Heart left ventricle (tissue), 16 donors: ENCODE results near the gene MIA2. TPM values are rescaled to one million over a fixed set of nuclear protein-coding genes. Genes with fewer than 3 reads are reported as not detected.

ENCODE experiments used
- ATAC-seq, 4 donors: fragments of 200-7000 bp; cut with Tn5 transposase; one replicate each; pipeline ENCODE4 v1.9.1; 2020 to 2022; ENCODE audit warnings: moderate library complexity in 4 of 4, mild to moderate bottlenecking in 3 of 4, moderate number of reproducible peaks in 1 of 4
- DNase-seq, 5 donors: peaks; one replicate each; pipeline ENCODE4 v3.0.0-alpha.2; 2020
- H3K27ac ChIP-seq, 12 donors: fragments of 200-600 bp; sonication (generic) in 4 of 12; one replicate each; pipeline versions ENCODE4 v1.5.0 to v1.8.0; 2016 to 2022; ENCODE audit warnings: mild to moderate bottlenecking in 2 of 12
- H3K27me3 ChIP-seq, 9 donors: fragments of 200-600 bp; sonication (generic) in 2 of 9; one replicate each; pipeline versions ENCODE4 v1.5.1 to v1.8.0; 2016 to 2022; ENCODE audit warnings: mild to moderate bottlenecking in 3 of 9
- H3K36me3 ChIP-seq, 9 donors: fragments of 200-600 bp; sonication (generic) in 2 of 9; one replicate each; pipeline versions ENCODE4 v1.5.0 to v1.8.0; 2018 to 2022; ENCODE audit warnings: mild to moderate bottlenecking in 2 of 9
- H3K4me1 ChIP-seq, 12 donors: fragments of 200-600 bp; sonication (generic) in 4 of 12; one replicate each; pipeline versions ENCODE4 v1.5.0 to v1.8.0; 2016 to 2022; ENCODE audit warnings: mild to moderate bottlenecking in 3 of 12
- H3K4me3 ChIP-seq, 12 donors: fragments of 200-600 bp; sonication (generic) in 4 of 12; one replicate each; pipeline versions ENCODE4 v1.5.0 to v1.8.0; 2017 to 2022; ENCODE audit warnings: mild to moderate bottlenecking in 9 of 12, moderate library complexity in 4 of 12
- H3K9me3 ChIP-seq, 12 donors: fragments of 200-600 bp; sonication (generic) in 4 of 12; one replicate each; pipeline versions ENCODE4 v1.5.0 to v1.8.0; 2016 to 2022; ENCODE audit warnings: mild to moderate bottlenecking in 1 of 12
- POLR2A ChIP-seq, 2 donors: fragments of 450-650 bp; IDR thresholded peaks; one replicate each; pipeline ENCODE4 v1.6.1; 2017; ENCODE audit warnings: antibody characterized with exemption in 2 of 2, mild to moderate bottlenecking in 2 of 2, moderate library complexity in 2 of 2
- WGBS, 4 donors: extraction: QIAGEN DNeasy Blood & Tissue Kit in 2 of 4; methylation state at CpG; one replicate each; pipeline versions ENCODE4 v1.1.5 to v1.1.7; 2013 to 2018; 5-methylcytosine and 5-hydroxymethylcytosine counted together
- intact Hi-C, 10 donors: fragments of 100-400 bp; cut with DNase I; formaldehyde crosslinking; loops; one replicate each; pipeline versions ENCODE4 v1.11.1 to v1.14.2; 2022
- polyA plus RNA-seq, 2 donors: library from polyadenylated mRNA; stranded (reverse); fragments of 200-250 nt; gene quantifications; one replicate each; pipeline ENCODE4 v1.2.3, GENCODE V29; 2013
- total RNA-seq, 9 donors: library from RNA; depleted of rRNA in 2 of 9; stranded (reverse); fragments of >200 nt in 2 of 9; fragmentation: NEBNext Ultra II Directional in 3 of 9; extraction: Animal tissue kit (Norgen Biotek cat#: 25700) in 3 of 9; gene quantifications; one replicate each; pipeline versions ENCODE4 v1.1.0 to v1.2.4, GENCODE V29; 2016 to 2023
- TF ChIP-seq, protein P1 (sequence below), 12 donors: fragments of 200-600 bp; sonication (generic) in 4 of 12; IDR thresholded peaks; one replicate each; pipeline versions ENCODE4 v1.5.0 to v1.8.0; 2018 to 2022; ENCODE audit warnings: antibody characterized with exemption in 12 of 12, mild to moderate bottlenecking in 5 of 12
- donor health status: ischemic (EF 13 %, LVEDD 7.1; RV severe dilation, severe dysfunction).
- donor health status: healthy with polysubstance abuse.
- donor health status: DM: no; HTN: yes; CAD: no.
- donor health status: DM: no; HTN: no; CAD: no.
- donor health status: ischemic (EF 25% LVEDD 6.9; RV normal size, moderate dysfunction).
- donor health status: ischemic (EF 25% LVEDD 5.7; RV mildly dilated, moderate dysfunction).
- donor health status: healthy.
- donor health status: DM: yes; HTN: yes; CAD: no.
- donor health status: ischemic (EF 35%, LVEDD 5.7; RV mildly dilated, moderate dysfunction).
- donor health status: nonischemic (EF 11% LVEDD 7.7; RV severe dilation, severe dysfunction).
- donor health status: DM: yes; HTN: yes; CAD: no.
- donor health status: PGD.
- donor health status: ischemic (EF 29% LVEDD 5.4; RV normal size, mild dysfunction).
- donor health status: nonischemic (EF 23%, LVEDD 6.1; RV moderate dilation, normal function).

Gene MIA2
- total and polyA plus RNA-seq, 11 donors = 9.3 to 31.8 (median 19.8) TPM

- no peaks in the 10 kb centered on the region for H3K27me3 ChIP-seq
- DNase-seq (no peak), ATAC-seq (no peak)
- intact Hi-C loops = loop anchor here in 6 of 10 donors (5.0 to 10.0 kb wide), 4 partner anchors 159 to 324 kb away; partner anchors contain the start of gene SEC23A (in 5 of the 6)
- no peaks in the 10 kb centered on the region for H3K9me3 ChIP-seq
- H3K4me1 ChIP-seq = peaks cover 3 to 77% (median 56%) of the 10 kb centered on the region in 12 donors
- H3K27ac ChIP-seq = no peak overlapping the region
- no peak overlapping the region for H3K4me3 ChIP-seq
- TF ChIP-seq POLR2A (IDR thresholded peaks at IDR 0.05) = no peak
- TF ChIP-seq, protein P1, sequence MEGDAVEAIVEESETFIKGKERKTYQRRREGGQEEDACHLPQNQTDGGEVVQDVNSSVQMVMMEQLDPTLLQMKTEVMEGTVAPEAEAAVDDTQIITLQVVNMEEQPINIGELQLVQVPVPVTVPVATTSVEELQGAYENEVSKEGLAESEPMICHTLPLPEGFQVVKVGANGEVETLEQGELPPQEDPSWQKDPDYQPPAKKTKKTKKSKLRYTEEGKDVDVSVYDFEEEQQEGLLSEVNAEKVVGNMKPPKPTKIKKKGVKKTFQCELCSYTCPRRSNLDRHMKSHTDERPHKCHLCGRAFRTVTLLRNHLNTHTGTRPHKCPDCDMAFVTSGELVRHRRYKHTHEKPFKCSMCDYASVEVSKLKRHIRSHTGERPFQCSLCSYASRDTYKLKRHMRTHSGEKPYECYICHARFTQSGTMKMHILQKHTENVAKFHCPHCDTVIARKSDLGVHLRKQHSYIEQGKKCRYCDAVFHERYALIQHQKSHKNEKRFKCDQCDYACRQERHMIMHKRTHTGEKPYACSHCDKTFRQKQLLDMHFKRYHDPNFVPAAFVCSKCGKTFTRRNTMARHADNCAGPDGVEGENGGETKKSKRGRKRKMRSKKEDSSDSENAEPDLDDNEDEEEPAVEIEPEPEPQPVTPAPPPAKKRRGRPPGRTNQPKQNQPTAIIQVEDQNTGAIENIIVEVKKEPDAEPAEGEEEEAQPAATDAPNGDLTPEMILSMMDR (IDR thresholded peaks at IDR 0.05) = no peak
- H3K36me3 ChIP-seq = no peaks in the 10 kb centered on the region
- 87 to 92% (median 91%) methylated on average over 3 of the region's 3 CpGs for WGBS, 4 donors
These were observed 192.2 kb downstream of the MIA2 start for GRCh38 chr14:39425947-39426346.

DNA sequence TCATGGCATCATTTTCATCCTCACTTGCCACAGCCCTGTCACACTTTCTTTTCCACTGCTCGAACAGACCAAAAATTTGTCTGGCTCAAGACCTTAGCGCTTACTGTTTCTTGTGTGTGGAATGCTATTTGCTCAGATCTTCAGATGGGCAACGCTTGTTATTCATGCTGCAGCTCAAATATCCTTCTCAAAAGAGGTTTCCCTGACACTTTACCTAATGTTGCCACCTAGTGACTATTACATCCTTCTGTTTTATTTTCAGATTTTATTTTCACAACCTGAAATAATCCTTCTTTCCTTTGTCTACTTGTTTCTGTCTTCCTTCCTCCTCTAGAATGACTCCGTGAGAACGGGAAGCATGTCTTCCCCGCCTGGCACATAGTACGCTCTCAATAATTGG lies 192.9 kb downstream of the MIA2 start:
- Histone ChIP-seq H3K27ac (no peak overlapping the region), H3K4me1 (peaks cover 3 to 78% (median 56%) of the 10 kb centered on the region in 12 donors), H3K4me3 (no peak overlapping the region), H3K27me3 (no peaks in the 10 kb centered on the region), H3K9me3 (no peaks in the 10 kb centered on the region), H3K36me3 (no peaks in the 10 kb centered on the region)
- intact Hi-C loops = loop anchor here in 6 of 10 donors (5.0 to 10.0 kb wide), 4 partner anchors 159 to 324 kb away; partner anchors contain the start of gene SEC23A (in 5 of the 6)
- TF ChIP-seq POLR2A (IDR thresholded peaks at IDR 0.05) = no peak
- TF ChIP-seq, protein P1 (IDR thresholded peaks at IDR 0.05) = peak in 7 of 12 donors; percentile 4 to 37 (median 23)
- 37 to 53% (median 44%) methylated on average over 7 of the region's 7 CpGs for WGBS, 4 donors
- ATAC-seq (no peak), DNase-seq (no peak)

GRCh38 chr14:39428118-39428517 lies 194.4 kb downstream of the MIA2 start:
- no peak overlapping the region for H3K27ac ChIP-seq
- no peaks in the 10 kb centered on the region for H3K27me3 ChIP-seq
- intact Hi-C loops = loop anchor here in 6 of 10 donors (5.0 to 10.0 kb wide), 4 partner anchors 161 to 326 kb away; partner anchors contain the start of gene SEC23A (in 5 of the 6)
- ATAC-seq (no peak), DNase-seq (no peak)
- WGBS, 4 donors = 89 to 93% (median 92%) methylated on average over 8 of the region's 8 CpGs
- H3K9me3 ChIP-seq = no peaks in the 10 kb centered on the region
- H3K36me3 ChIP-seq = no peaks in the 10 kb centered on the region
- no peak overlapping the region for H3K4me3 ChIP-seq
- H3K4me1 ChIP-seq = peaks cover 0 to 75% (median 47%) of the 10 kb centered on the region in 12 donors
- TF ChIP-seq, protein P1 (IDR thresholded peaks at IDR 0.05) = no peak
- no peak for TF ChIP-seq POLR2A (IDR thresholded peaks at IDR 0.05)

DNA sequence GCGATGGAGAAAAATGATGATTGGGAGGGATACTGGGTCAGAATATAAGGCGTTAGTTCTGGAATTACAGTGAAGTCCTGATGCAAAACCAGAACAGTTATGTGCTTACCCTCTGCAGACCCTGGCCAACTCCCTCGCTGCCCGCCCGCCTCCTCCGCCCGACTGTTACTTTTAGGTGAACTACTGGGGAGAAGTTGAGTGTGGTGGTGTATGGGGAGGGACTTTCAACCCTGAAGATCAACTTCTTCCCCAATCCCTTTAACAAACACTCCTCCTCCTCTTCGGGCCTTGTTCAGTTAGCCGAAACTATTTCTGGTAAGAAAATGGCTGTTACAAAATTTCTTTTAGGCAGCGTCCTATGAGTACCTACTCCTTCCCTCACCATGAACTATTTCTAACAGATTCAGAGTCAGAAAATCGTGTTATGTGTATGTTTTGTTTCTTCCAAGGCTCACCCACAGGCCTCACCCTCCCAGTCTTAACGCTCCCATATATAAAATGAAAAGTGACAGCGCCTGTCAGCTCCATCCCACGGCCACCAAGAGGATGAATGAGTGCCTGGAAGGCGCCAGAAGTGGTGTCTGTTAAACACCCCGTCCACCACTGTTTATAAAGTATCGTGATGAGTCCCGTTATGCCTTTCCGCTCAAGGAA lies 197.2 kb downstream of the MIA2 start:
- intact Hi-C loops = loop anchor here in 7 of 10 donors (5.0 to 10.0 kb wide), 6 partner anchors 156 to 329 kb away; partner anchors contain the start of genes TRAPPC6B (in 4 of the 7), PNN (in 3 of the 7) and SEC23A (in 1 of the 7)
- DNase-seq = no peak
- Histone ChIP-seq H3K27me3 (no peaks in the 10 kb centered on the region), H3K9me3 (no peaks in the 10 kb centered on the region), H3K27ac (peak overlapping the region in 10 of 12 donors; percentile 93 to 100 (median 99)), H3K4me3 (peak overlapping the region; percentile 71 to 97 (median 92)), H3K4me1 (peaks cover 0 to 56% (median 43%) of the 10 kb centered on the region in 12 donors), H3K36me3 (no peaks in the 10 kb centered on the region)
- no peak for TF ChIP-seq POLR2A (IDR thresholded peaks at IDR 0.05)
- TF ChIP-seq, protein P1 (IDR thresholded peaks at IDR 0.05) = no peak
- ATAC-seq = no peak
- 11 to 15% (median 13%) methylated on average over 17 to 19 of the region's 19 CpGs for WGBS, 4 donors
